Panc1 (cell line): ENCODE results near the gene VPS51.

Source experiments
- TCF7L2 ChIP-seq: IDR thresholded peaks from 2 replicates; pipeline ENCODE4 v1.6.1; 2011; ENCODE audit warnings: mild to moderate bottlenecking, low read depth, low read length, inconsistent platforms
- TF ChIP-seq, protein P1 (sequence below): fragments of 450-650 bp; IDR thresholded peaks from 2 replicates; pipeline ENCODE4 v1.5.1; 2017; ENCODE audit warnings: mild to moderate bottlenecking

DNA sequence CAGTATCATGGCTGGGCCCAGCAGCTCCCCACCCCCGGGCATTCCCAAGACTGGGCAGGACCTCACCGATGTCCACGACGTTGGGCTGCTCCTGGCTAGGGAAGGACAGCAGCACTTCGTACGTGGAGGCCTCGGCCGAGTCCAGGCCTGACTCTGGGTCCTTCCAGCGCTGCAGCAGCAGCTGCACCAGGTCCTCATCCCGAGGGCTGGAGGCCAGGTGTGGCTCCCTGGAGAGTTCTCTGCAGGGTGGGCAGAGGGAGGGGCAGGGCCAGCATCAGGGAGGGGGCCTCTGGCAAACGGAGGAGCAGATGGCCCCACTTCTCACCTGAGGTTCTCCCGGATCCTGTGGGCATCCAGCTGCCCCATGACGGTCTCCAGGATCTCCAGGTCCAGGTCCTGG lies 38.0 kb upstream of the VPS51 start:
- TF ChIP-seq, protein P1, sequence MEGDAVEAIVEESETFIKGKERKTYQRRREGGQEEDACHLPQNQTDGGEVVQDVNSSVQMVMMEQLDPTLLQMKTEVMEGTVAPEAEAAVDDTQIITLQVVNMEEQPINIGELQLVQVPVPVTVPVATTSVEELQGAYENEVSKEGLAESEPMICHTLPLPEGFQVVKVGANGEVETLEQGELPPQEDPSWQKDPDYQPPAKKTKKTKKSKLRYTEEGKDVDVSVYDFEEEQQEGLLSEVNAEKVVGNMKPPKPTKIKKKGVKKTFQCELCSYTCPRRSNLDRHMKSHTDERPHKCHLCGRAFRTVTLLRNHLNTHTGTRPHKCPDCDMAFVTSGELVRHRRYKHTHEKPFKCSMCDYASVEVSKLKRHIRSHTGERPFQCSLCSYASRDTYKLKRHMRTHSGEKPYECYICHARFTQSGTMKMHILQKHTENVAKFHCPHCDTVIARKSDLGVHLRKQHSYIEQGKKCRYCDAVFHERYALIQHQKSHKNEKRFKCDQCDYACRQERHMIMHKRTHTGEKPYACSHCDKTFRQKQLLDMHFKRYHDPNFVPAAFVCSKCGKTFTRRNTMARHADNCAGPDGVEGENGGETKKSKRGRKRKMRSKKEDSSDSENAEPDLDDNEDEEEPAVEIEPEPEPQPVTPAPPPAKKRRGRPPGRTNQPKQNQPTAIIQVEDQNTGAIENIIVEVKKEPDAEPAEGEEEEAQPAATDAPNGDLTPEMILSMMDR, result no peak
- TF ChIP-seq TCF7L2, result no peak
